Measurements from ENCODE around the gene SUPT4H1.

The SUPT4H1 gene

GRCh38 chr17:58338841-58339754 lies 12.9 kb downstream of the SUPT4H1 start:
- DNase-seq = peak; percentile 57

DNA sequence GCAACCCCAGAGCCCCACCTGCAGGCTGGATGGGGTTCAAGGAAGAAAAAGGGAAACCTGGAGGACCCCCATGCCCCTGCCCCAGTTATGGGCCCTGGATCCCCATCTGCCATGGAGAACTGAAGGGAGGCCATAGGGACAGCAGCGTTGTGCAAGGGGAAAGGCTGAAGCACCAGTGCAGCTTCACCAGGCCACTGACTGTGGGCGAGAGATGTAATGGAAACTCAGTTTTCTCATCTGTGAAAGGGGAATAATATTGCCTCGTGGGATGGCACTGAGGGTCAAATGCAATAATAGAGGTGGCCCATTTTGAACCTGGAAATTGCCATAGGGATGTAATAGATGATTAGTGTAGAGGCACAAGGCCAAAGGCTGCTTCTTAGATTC lies 13.6 kb downstream of the SUPT4H1 start:
- DNase-seq = no peak

DNA sequence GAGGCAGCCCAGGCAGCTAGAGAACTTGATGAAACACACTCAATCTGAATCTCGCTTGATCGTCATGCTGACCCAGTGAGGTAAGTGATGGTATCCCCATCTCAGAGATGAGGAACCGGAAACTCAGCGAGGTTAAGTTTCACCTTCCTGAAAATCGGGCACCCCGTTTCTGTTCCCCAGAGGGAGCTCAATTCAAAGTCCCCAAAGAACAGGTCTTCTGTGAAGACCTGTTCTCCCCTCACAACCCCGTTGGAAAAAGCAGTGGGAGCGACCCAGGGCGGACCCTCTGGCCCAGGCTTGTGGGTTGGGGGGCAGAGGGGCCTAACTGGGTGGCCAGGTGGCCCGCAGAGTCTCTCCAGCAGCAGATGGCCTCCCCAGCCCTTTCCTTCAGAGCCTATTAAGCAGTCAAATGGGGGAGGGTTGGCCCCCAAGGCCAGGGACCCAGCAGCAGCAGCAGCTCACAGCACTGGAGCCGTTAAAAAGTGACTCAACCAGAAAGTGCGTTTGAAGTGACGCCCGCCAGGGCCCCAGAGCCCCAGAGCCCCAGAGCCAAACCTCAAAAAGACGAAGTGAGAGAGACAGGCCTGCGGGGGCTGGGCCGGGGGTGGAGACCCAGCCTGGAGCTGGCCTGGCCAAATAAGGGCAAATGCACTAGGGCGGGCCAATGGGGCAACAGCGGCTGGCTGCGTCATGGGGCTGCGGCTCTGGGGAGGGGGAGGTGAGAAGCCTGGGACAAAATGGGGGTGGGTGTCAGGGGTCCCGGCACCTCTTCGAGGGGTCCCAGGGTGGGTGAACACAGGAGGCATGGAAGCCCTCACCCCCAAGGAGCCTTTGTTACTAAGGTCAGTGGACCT lies 14.2 kb downstream of the SUPT4H1 start:
- DNase-seq = peak; percentile 93

GRCh38 chr17:58337210-58337599 lies 14.8 kb downstream of the SUPT4H1 start:
- peak; percentile 75 for DNase-seq

- DNase-seq = peak; percentile 31
Measured at GRCh38 chr17:58336456-58337209, 15.4 kb downstream of the SUPT4H1 start.

DNA sequence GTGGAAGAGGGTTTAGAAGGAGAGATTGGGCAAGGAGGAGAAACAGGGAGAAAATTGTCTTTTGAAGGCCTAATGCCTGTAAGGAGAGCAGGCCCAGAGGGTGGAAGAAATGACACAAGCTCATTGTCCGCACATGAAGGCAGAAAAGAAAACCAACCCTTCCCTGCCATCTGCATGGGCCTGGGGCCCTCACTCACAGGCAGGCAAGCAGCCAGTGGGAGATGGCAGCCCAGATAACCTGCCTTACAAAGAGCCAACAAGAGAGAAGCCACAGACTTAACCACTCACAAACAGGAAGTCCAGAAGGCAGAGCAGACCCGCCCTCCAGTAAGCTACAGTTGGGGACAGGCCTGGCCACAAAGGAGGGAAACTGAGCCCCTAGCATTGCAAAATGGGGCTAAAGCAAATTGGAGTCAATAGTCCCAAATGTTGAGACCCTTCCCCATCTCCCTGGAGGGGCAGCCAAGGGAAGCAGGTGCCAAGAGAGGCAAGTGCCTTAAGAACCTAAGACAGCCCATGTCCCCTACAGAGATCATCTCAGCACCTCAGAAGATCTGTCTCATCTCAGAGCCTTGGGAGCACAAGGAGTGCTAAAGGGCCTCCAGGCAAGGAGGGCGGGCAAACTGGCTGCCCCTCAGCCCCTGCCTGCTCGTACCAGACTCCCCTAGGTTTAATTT lies 16.1 kb downstream of the SUPT4H1 start:
- peak; percentile 82 for DNase-seq

DNA sequence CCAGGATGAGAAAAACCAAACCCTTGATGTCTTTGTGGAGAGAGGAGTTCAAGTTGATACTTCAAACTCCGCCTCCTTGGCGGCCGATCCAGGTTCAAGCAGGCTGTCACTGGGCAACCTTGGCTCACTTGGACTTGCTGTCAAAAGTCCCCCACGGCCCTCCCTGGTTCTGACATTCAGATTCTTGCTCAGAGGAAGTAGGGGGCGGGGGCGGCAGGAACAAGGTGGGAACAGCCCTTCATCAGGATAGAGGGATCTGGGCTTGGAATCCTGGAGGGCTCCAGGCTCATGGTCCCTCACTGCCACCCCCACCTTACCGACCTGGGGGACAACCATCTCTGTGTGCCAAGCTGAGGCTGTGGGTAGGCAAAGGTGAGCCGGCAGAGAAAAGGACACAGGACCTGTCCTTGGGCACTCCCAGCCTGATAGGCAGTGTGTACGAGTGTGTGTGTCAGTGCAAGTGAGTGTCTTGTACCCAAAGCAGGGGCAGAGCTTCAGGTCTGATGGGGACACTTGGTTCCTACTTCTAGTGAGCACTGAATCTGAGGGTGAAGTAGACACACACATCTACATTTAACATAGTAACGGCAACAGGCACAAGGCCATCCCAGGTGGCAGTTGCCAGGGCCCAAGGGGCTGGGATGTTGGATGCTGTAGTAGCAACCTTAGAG lies 16.8 kb downstream of the SUPT4H1 start:
- peak; percentile 54 for DNase-seq

GRCh38 chr17:58334661-58335060 lies 17.3 kb downstream of the SUPT4H1 start:
- peak; percentile 31 for DNase-seq

DNA sequence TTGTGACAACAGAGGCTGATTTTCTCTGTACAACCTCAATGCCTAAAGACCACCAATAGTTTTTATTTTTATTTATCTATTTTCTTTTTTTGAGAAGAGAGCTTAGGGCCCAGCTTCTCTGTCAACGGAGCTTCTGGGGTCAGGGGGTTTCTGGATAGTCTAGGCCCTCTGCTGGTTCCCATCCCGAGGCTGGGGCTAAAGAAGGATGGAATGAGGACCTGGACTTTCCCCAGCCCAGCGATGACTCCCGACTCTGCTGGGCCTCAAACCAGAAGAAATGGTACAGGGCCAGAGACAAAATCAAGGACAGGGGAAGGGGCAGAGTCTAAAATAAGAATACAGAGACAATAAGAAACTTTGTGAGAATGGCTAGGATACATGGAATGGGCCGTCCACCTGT lies 17.7 kb downstream of the SUPT4H1 start:
- DNase-seq = no peak

- DNase-seq = peak; percentile 28
Measured at GRCh38 chr17:58333736-58334207, 18.2 kb downstream of the SUPT4H1 start.

DNA sequence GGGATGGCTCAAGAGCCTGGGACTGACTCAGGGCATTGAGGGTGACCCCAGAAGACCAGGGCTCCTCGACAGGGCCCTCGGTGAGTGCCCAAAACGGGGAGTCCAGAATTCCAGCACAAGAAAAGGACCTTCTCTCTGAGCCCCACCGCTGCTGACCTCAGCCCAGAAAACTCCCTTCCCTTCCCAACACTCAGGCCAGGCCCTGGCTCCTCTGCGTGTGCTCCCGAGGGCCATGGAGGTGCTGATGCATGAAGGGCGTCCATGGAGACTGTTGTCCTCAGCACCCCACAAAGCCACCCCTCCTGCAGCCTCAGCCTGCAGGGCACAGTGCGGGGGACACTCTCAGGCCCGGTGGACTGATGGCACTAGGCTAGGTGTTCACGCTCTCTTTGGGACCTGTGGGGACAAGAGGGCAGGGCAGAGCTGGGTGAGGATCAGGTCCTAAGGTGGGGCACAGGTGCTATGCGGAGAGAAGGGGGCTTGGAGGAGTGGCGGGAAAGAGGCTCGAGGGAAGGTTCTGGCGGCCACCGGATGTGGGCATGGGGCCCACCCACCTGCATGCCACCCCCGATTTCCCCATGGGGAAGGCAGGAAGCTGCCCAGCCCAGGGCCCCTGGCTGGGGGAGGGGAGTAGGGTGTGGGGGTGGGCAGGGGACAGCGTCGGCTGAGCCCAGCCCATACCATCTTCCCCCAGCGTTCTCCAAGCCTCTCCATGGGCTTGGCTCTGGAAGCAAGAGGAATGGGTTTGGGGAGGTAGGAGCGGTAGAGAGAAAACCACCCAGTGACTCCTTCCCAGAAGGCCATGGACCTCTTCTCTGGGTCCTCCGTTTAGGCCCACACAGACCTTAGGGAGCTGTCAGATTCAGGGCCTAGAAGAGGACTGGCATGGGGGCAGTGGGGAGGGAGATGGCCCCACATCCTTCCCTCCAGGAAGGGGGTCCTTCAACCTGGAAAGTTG lies 18.9 kb downstream of the SUPT4H1 start:
- DNase-seq = peak; percentile 63

- DNase-seq = peak; percentile 97
Measured at GRCh38 chr17:58331815-58332777, 19.9 kb downstream of the SUPT4H1 start.

GRCh38 chr17:58330997-58331814 lies 20.8 kb downstream of the SUPT4H1 start:
- peak; percentile 90 for DNase-seq

GRCh38 chr17:58330538-58330996 lies 21.4 kb downstream of the SUPT4H1 start:
- peak; percentile 40 for DNase-seq

- DNase-seq = peak; percentile 46
Measured at GRCh38 chr17:58329810-58330537, 22.0 kb downstream of the SUPT4H1 start.

DNA sequence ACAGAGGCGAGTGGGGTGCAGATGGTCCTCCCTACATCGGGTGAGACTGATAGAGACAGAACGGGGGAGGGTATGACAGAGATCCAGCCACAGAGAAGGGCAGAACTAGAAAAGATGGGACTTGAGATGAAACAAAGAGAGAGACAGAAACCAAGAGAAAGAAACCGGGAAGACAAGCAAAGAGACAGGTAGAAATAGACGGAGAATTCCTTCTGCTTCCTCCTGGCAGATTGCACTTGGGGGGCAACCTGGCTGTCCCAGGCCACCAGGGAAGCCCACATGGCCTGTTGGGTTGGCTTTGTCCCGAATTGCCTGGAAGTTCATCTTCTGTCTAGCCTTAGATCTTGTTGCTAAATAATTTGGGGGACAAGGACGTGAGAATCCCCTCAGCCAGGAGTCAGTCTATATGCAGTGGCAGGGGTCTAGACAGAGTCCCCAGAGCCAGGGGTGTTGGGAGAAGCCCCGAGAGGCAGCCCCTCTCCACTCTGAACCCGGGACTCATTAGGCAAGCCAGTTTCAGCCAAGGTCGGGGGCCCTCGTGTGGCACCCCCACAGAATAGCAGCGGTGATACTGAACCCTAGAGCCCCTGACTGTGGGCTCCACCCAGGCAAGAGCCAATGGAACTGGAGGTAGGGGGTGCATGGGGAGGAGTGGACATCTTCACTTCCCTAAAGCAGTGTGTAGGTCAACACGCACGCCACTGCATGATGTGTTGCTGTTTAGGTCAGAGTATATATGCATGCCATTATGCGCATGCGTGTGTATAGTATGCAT lies 22.8 kb downstream of the SUPT4H1 start:
- peak; percentile 80 for DNase-seq
